ENCODE measurements around the gene KRT40.

Gene KRT40

GRCh38 chr17:40980596-40980995 lies 3.5 kb downstream of the KRT40 start:
- TF ChIP-seq FOXM1 (IDR thresholded peaks at IDR 0.05; ENCODE audit: borderline replicate concordance, low read depth): no peak
- no peak for TF ChIP-seq TEAD4 (IDR thresholded peaks at IDR 0.05)
- no peak for TF ChIP-seq CREB1 (IDR thresholded peaks at IDR 0.05; ENCODE audit: low read depth)
- no peak for TF ChIP-seq EGR1 (IDR thresholded peaks at IDR 0.05)
- no peak for TF ChIP-seq TCF12 (IDR thresholded peaks at IDR 0.05; ENCODE audit: low read depth)
- TF ChIP-seq EP300 (IDR thresholded peaks at IDR 0.05; ENCODE audit: borderline replicate concordance): no peak
- TF ChIP-seq, protein P1, sequence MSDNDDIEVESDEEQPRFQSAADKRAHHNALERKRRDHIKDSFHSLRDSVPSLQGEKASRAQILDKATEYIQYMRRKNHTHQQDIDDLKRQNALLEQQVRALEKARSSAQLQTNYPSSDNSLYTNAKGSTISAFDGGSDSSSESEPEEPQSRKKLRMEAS (IDR thresholded peaks at IDR 0.05): no peak
- no peak for TF ChIP-seq RAD21 (IDR thresholded peaks at IDR 0.05; ENCODE audit: low read depth)
- TF ChIP-seq ZBTB7A (IDR thresholded peaks at IDR 0.05; ENCODE audit: low read depth): no peak
- no peak for TF ChIP-seq YY1 (IDR thresholded peaks at IDR 0.05; ENCODE audit: low read depth)
- TF ChIP-seq REST (IDR thresholded peaks at IDR 0.05; ENCODE audit: low read depth): no peak
- TF ChIP-seq TAF1 (IDR thresholded peaks at IDR 0.05; ENCODE audit: low read depth): no peak
- TF ChIP-seq CEBPB (IDR thresholded peaks at IDR 0.05): no peak
- no peak for TF ChIP-seq USF1 (IDR thresholded peaks at IDR 0.05)
- TF ChIP-seq NFIC (IDR thresholded peaks at IDR 0.05): no peak

DNA sequence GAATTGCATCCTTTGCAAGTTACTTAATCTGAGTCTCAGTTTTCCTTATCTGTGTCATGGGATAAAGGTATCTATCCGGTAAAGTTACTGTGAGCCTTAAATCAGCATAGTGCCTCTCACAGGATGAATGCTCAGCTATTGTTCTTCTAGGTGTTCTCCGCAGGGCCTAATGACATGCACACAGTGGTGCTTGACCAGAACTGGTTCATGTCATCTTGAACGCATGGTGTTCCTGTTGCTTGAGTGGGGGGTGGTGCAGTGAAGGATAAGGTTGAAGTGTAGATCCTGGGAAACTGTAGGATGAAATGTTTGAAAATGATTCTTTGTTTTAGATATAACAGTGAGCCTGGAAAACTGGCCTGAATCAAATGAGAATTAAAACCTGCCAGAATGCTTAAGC lies 4.0 kb downstream of the KRT40 start:
- TF ChIP-seq NFIC (IDR thresholded peaks at IDR 0.05): no peak
- no peak for TF ChIP-seq TCF12 (IDR thresholded peaks at IDR 0.05; ENCODE audit: low read depth)
- TF ChIP-seq ZBTB7A (IDR thresholded peaks at IDR 0.05; ENCODE audit: low read depth): no peak
- no peak for TF ChIP-seq TEAD4 (IDR thresholded peaks at IDR 0.05)
- TF ChIP-seq, protein P1 (IDR thresholded peaks at IDR 0.05): no peak
- no peak for TF ChIP-seq TAF1 (IDR thresholded peaks at IDR 0.05; ENCODE audit: low read depth)
- no peak for TF ChIP-seq FOXM1 (IDR thresholded peaks at IDR 0.05; ENCODE audit: borderline replicate concordance, low read depth)
- TF ChIP-seq YY1 (IDR thresholded peaks at IDR 0.05; ENCODE audit: low read depth): no peak
- no peak for TF ChIP-seq RAD21 (IDR thresholded peaks at IDR 0.05; ENCODE audit: low read depth)
- no peak for TF ChIP-seq REST (IDR thresholded peaks at IDR 0.05; ENCODE audit: low read depth)
- no peak for TF ChIP-seq CREB1 (IDR thresholded peaks at IDR 0.05; ENCODE audit: low read depth)
- TF ChIP-seq CEBPB (IDR thresholded peaks at IDR 0.05): no peak
- no peak for TF ChIP-seq USF1 (IDR thresholded peaks at IDR 0.05)
- no peak for TF ChIP-seq EP300 (IDR thresholded peaks at IDR 0.05; ENCODE audit: borderline replicate concordance)
- TF ChIP-seq EGR1 (IDR thresholded peaks at IDR 0.05): no peak

DNA sequence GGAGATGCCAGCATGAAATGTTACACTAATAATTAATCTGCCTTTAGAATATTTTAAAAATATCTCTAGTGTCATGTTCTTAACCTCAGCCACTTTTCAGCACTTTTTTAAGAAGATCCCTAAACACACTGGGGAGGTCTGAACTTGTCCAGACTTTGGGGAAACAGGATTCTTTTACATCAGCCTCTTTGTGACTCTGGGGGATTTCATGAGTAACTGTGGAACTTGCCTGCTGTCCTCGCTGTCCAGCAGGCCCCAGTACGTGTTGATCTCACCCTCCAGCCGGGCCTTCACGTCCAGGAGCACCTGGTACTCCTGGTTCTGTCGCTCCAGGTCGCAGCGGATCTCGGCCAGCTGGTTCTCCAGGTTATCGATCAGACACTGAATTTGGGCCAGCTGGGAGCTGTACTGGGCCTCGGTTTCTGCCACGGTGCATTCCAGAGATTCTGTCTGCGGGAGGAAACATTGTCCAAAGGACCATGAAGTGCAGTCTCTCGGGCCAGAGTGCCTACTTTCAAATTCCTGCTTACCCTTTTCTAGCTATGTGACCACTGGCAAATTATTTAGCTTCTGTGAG lies 5.5 kb downstream of the KRT40 start:
- TF ChIP-seq, protein P1 (IDR thresholded peaks at IDR 0.05): no peak
- TF ChIP-seq TEAD4 (IDR thresholded peaks at IDR 0.05) (no peak), TAF1 (IDR thresholded peaks at IDR 0.05; ENCODE audit: low read depth) (no peak), REST (IDR thresholded peaks at IDR 0.05; ENCODE audit: low read depth) (no peak), NFIC (IDR thresholded peaks at IDR 0.05) (no peak)

GRCh38 chr17:40975516-40975915 lies 8.6 kb downstream of the KRT40 start:
- TF ChIP-seq TAF1 (IDR thresholded peaks at IDR 0.05; ENCODE audit: low read depth) (no peak), USF1 (IDR thresholded peaks at IDR 0.05) (no peak), CEBPB (IDR thresholded peaks at IDR 0.05) (no peak), EP300 (IDR thresholded peaks at IDR 0.05; ENCODE audit: borderline replicate concordance) (no peak), EGR1 (IDR thresholded peaks at IDR 0.05) (no peak), ZBTB7A (IDR thresholded peaks at IDR 0.05; ENCODE audit: low read depth) (no peak), FOXM1 (IDR thresholded peaks at IDR 0.05; ENCODE audit: borderline replicate concordance, low read depth) (no peak), YY1 (IDR thresholded peaks at IDR 0.05; ENCODE audit: low read depth) (no peak), REST (IDR thresholded peaks at IDR 0.05; ENCODE audit: low read depth) (no peak), RAD21 (IDR thresholded peaks at IDR 0.05; ENCODE audit: low read depth) (no peak), NFIC (IDR thresholded peaks at IDR 0.05) (no peak), CREB1 (IDR thresholded peaks at IDR 0.05; ENCODE audit: low read depth) (no peak), TEAD4 (IDR thresholded peaks at IDR 0.05) (no peak), TCF12 (IDR thresholded peaks at IDR 0.05; ENCODE audit: low read depth) (no peak)
- TF ChIP-seq, protein P1 (IDR thresholded peaks at IDR 0.05): no peak

Measured in Ishikawa (cell line).